ENCODE results near the gene SCN3B.

DNA sequence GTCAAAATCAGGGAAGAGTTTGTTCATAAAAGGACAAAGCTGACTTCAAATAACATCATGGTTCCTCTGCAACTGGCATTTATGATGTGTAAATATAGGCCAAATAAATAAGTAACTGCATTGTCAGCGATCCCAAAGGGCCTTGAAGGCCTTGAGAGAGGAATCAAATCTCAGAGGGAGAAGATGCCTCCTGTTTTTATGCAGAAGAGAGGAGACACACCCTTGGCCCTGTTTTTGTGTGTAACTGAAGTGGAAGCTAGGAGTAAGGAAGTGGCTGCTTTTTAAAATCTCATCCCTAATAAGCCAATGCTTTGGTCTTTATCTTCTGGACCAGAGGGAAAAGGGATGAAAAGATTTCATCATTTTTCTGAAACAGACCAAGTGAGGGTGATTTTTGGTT lies 15.7 kb upstream of the SCN3B start:
- TF ChIP-seq ZNF317 (CRISPR knock-in tag; IDR thresholded peaks at IDR 0.05; ENCODE audit: borderline replicate concordance, low read depth) (no peak), SP1 (CRISPR knock-in tag; conservative IDR thresholded peaks at IDR 0.05) (no peak), CTCF (IDR thresholded peaks at IDR 0.05) (no peak), NR1H2 (CRISPR knock-in tag; IDR thresholded peaks at IDR 0.05) (no peak), NR2C2 (CRISPR knock-in tag; IDR thresholded peaks at IDR 0.05) (no peak), E2F5 (CRISPR knock-in tag; IDR thresholded peaks at IDR 0.05) (no peak), ZSCAN18 (CRISPR knock-in tag; IDR thresholded peaks at IDR 0.05) (no peak), CREB1 (CRISPR knock-in tag; IDR thresholded peaks at IDR 0.05) (no peak), E2F1 (CRISPR knock-in tag; IDR thresholded peaks at IDR 0.05) (no peak), GABPB1 (CRISPR knock-in tag; IDR thresholded peaks at IDR 0.05) (no peak), CBFB (CRISPR knock-in tag; IDR thresholded peaks at IDR 0.05; ENCODE audit: low read depth) (no peak)
